ENCODE data around the gene YPEL5. TPM values are rescaled to one million over a fixed set of nuclear protein-coding genes. Genes with fewer than 3 reads are reported as not detected.

YPEL5 gene
- total RNA-seq, 4 donors from 2014 or later, result 42.8 to 88.1 (median 80.5) TPM

- intact Hi-C loops (cut with DNase I; ENCODE audit: low total_unique reads), result no loop called here
- TF ChIP-seq EP300 (IDR thresholded peaks at IDR 0.05; ENCODE audit: low read depth) (no peak), POLR2AphosphoS5 (IDR thresholded peaks at IDR 0.05) (no peak)
- H3K27ac ChIP-seq, result peak overlapping the region in 3 of 4 donors; percentile 21 to 50 (median 22)
- 36 to 53% methylated on average over 1 of the region's 1 CpG for WGBS, 2 donors (ENCODE audit: low coverage in 1 of 2)
- H3K4me1 ChIP-seq, result peaks cover 0 to 10% (median 3%) of the 10 kb centered on the region in 4 donors
- DNase-seq, result no peak
- no peaks in the 10 kb centered on the region for H3K36me3 ChIP-seq
- in situ Hi-C loops (cut with MboI; ENCODE audit: low pct_ligation_motif_present in 1 of 4, low pct_unique_long_range_greater_than_20kb in 1 of 4, low sequenced_read_pairs in 3 of 4), result loop anchor here in 3 of 4 donors (5.0 to 25.0 kb wide), 3 partner anchors 503 to 960 kb away; no protein-coding TSS in a partner anchor
- H3K4me3 ChIP-seq, result no peak overlapping the region
- no peaks in the 10 kb centered on the region for H3K27me3 ChIP-seq
- no peaks in the 10 kb centered on the region for H3K9me3 ChIP-seq
Measured at GRCh38 chr2:30201990-30202389, 55.2 kb downstream of the YPEL5 start.

GRCh38 chr2:30203156-30203555 lies 56.3 kb downstream of the YPEL5 start:
- in situ Hi-C loops (cut with MboI; ENCODE audit: low pct_ligation_motif_present in 1 of 4, low pct_unique_long_range_greater_than_20kb in 1 of 4, low sequenced_read_pairs in 3 of 4) (loop anchor here in 3 of 4 donors (5.0 to 25.0 kb wide), 3 partner anchors 502 to 959 kb away; no protein-coding TSS in a partner anchor), intact Hi-C loops (cut with DNase I; ENCODE audit: low total_unique reads) (no loop called here)
- no peak overlapping the region for H3K4me3 ChIP-seq
- H3K27me3 ChIP-seq, result no peaks in the 10 kb centered on the region
- H3K36me3 ChIP-seq, result no peaks in the 10 kb centered on the region
- TF ChIP-seq POLR2AphosphoS5 (IDR thresholded peaks at IDR 0.05), result no peak
- no peak for TF ChIP-seq POLR2A (IDR thresholded peaks at IDR 0.05)
- no peak for TF ChIP-seq EP300 (IDR thresholded peaks at IDR 0.05; ENCODE audit: low read depth)
- TF ChIP-seq, protein P1, sequence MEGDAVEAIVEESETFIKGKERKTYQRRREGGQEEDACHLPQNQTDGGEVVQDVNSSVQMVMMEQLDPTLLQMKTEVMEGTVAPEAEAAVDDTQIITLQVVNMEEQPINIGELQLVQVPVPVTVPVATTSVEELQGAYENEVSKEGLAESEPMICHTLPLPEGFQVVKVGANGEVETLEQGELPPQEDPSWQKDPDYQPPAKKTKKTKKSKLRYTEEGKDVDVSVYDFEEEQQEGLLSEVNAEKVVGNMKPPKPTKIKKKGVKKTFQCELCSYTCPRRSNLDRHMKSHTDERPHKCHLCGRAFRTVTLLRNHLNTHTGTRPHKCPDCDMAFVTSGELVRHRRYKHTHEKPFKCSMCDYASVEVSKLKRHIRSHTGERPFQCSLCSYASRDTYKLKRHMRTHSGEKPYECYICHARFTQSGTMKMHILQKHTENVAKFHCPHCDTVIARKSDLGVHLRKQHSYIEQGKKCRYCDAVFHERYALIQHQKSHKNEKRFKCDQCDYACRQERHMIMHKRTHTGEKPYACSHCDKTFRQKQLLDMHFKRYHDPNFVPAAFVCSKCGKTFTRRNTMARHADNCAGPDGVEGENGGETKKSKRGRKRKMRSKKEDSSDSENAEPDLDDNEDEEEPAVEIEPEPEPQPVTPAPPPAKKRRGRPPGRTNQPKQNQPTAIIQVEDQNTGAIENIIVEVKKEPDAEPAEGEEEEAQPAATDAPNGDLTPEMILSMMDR (IDR thresholded peaks at IDR 0.05), result no peak
- peak overlapping the region in 2 of 4 donors; percentile 10 to 20 for H3K27ac ChIP-seq
- H3K9me3 ChIP-seq, result no peaks in the 10 kb centered on the region
- WGBS, 2 donors (ENCODE audit: low coverage in 1 of 2), result 86 to 94% methylated on average over 2 to 7 of the region's 7 CpGs
- no peak for DNase-seq
- H3K4me1 ChIP-seq, result peaks cover 0 to 10% (median 3%) of the 10 kb centered on the region in 4 donors

GRCh38 chr2:30204281-30204680 lies 57.5 kb downstream of the YPEL5 start:
- intact Hi-C loops (cut with DNase I; ENCODE audit: low total_unique reads) (no loop called here), in situ Hi-C loops (cut with MboI; ENCODE audit: low pct_ligation_motif_present in 1 of 4, low pct_unique_long_range_greater_than_20kb in 1 of 4, low sequenced_read_pairs in 3 of 4) (loop anchor here in 3 of 4 donors (5.0 to 25.0 kb wide), 3 partner anchors 501 to 958 kb away; no protein-coding TSS in a partner anchor)
- TF ChIP-seq, protein P1 (IDR thresholded peaks at IDR 0.05), result no peak
- no peak for TF ChIP-seq POLR2AphosphoS5 (IDR thresholded peaks at IDR 0.05)
- no peak for TF ChIP-seq POLR2A (IDR thresholded peaks at IDR 0.05)
- TF ChIP-seq EP300 (IDR thresholded peaks at IDR 0.05; ENCODE audit: low read depth), result no peak
- Histone ChIP-seq H3K4me3 (no peak overlapping the region), H3K27ac (no peak overlapping the region), H3K27me3 (no peaks in the 10 kb centered on the region), H3K4me1 (peaks cover 0 to 14% (median 7%) of the 10 kb centered on the region in 4 donors), H3K36me3 (no peaks in the 10 kb centered on the region), H3K9me3 (no peaks in the 10 kb centered on the region)
- WGBS, 2 donors (ENCODE audit: low coverage in 1 of 2), result 92% methylated on average over 4 of the region's 4 CpGs; no CpG with 5 or more reads in 1 of the 2 donors
- no peak for DNase-seq

- Histone ChIP-seq H3K4me3 (no peak overlapping the region), H3K36me3 (no peaks in the 10 kb centered on the region), H3K27ac (no peak overlapping the region), H3K4me1 (peaks cover 0 to 14% (median 7%) of the 10 kb centered on the region in 4 donors), H3K27me3 (no peaks in the 10 kb centered on the region), H3K9me3 (no peaks in the 10 kb centered on the region)
- no peak for DNase-seq
- intact Hi-C loops (cut with DNase I; ENCODE audit: low total_unique reads) (no loop called here), in situ Hi-C loops (cut with MboI; ENCODE audit: low pct_ligation_motif_present in 1 of 4, low pct_unique_long_range_greater_than_20kb in 1 of 4, low sequenced_read_pairs in 3 of 4) (loop anchor here in 3 of 4 donors (5.0 to 25.0 kb wide), 3 partner anchors 499 to 957 kb away; no protein-coding TSS in a partner anchor)
- no peak for TF ChIP-seq EP300 (IDR thresholded peaks at IDR 0.05; ENCODE audit: low read depth)
- no peak for TF ChIP-seq POLR2AphosphoS5 (IDR thresholded peaks at IDR 0.05)
- TF ChIP-seq, protein P1 (IDR thresholded peaks at IDR 0.05), result no peak
- TF ChIP-seq POLR2A (IDR thresholded peaks at IDR 0.05), result no peak
- 89 to 95% methylated on average over 1 of the region's 1 CpG for WGBS, 2 donors (ENCODE audit: low coverage in 1 of 2)
Measured at GRCh38 chr2:30205456-30205855, 58.6 kb downstream of the YPEL5 start.

All from transverse colon (tissue), 4 donors.